ENCODE measurements around the gene CLK3. TPM values are rescaled to one million over a fixed set of nuclear protein-coding genes. Genes with fewer than 3 reads are reported as not detected.
"Not testable (repeated sequence)": the region's sequence is repeated elsewhere in the genome, so short reads cannot be mapped to it uniquely, and the experiment has no call there.

The CLK3 gene
- 10 to 100 TPM; 37.3 to 51.9 (median 43.1) TPM for polyA plus RNA-seq (ENCODE audit: insufficient read length in 10 of 10)
- long read RNA-seq, donor 1, transcript CLK3-202 (13 exons, 2,621 nt) = major isoform, 6 of 6 reads
- long read RNA-seq, donor 1, partial matches to known transcripts = 0 of 6 reads
- long read RNA-seq, donor 1, other reads (novel, unspliced or antisense) = 0 of 6 reads
- long read RNA-seq, donor 2, transcript CLK3-202 (13 exons, 2,621 nt) = major isoform, 5 of 6 reads
- long read RNA-seq, donor 2, partial matches to known transcripts = 0 of 6 reads
- long read RNA-seq, donor 2, other reads (novel, unspliced or antisense) = 0 of 6 reads
- long read RNA-seq, donor 3 = 0 reads
- long read RNA-seq, donor 4, partial matches to known transcripts = 0 of 3 reads
- long read RNA-seq, donor 4, other reads (novel, unspliced or antisense) = 0 of 3 reads
- long read RNA-seq, donor 5, transcript CLK3-222 (1 exons, 958 nt) = major isoform, 5 of 14 reads
- long read RNA-seq, donor 5, partial matches to known transcripts = 6 of 14 reads
- long read RNA-seq, donor 5, other reads (novel, unspliced or antisense) = 0 of 14 reads
- long read RNA-seq, donor 6, transcript CLK3-202 (13 exons, 2,621 nt) = major isoform, 7 of 11 reads
- long read RNA-seq, donor 6, partial matches to known transcripts = 0 of 11 reads
- long read RNA-seq, donor 6, other reads (novel, unspliced or antisense) = 0 of 11 reads
- long read RNA-seq, donor 7, transcript CLK3-222 (1 exons, 958 nt) = major isoform, 5 of 7 reads
- long read RNA-seq, donor 7, partial matches to known transcripts = 0 of 7 reads
- long read RNA-seq, donor 7, other reads (novel, unspliced or antisense) = 0 of 7 reads
- long read RNA-seq, donor 8, partial matches to known transcripts = 0 of 5 reads
- long read RNA-seq, donor 8, other reads (novel, unspliced or antisense) = 0 of 5 reads
- long read RNA-seq, donor 9 = 0 reads

DNA sequence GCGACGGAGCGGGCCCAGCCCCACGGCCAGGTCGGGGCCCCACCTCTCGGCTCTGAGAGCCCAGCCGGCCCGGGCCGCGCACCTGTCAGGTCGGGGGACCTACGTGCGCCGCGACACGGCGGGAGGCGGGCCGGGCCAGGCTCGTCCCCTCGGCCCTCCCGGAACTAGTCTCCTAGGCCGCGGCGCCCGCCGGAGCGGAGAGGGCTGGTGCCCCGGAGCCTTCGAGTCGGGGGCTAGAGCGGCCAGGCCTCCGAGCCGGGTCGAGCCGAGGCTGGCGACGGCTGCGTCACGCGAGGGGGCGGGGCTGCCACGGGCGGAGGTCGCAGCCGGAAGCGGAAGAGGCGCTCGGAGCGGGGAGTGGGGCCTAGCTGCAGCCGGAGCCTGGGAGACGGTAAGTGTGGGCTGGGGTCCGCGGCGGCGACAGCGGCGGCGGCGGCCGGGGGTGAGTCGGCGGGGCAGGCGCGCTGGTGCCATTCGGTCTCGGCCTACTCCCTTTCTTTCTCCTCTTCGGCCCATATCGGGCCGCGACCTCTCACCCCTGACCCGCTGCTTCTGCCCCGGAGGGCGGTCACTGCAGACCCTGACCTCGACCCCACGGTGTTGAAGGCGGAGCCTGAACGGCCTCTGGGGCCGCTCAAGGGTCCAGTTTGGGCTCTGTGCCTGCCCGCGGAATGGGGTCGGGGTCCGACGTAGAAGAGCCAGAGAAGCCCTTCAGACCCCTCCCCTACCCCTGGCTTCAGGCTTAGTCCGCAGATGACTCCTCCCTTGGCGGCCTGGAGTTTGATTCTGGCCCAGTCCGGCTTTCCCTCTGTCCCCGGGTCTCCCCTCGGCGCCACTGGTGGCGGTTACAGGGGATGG lies at the start of gene CLK3:
CLK3 (plus strand) TSS at position 329 of the 858 bp plus-strand sequence. CDS start 3,361 bp downstream, outside the sequence.
- peak; percentile 95 to 98 (median 96) for DNase-seq

DNA sequence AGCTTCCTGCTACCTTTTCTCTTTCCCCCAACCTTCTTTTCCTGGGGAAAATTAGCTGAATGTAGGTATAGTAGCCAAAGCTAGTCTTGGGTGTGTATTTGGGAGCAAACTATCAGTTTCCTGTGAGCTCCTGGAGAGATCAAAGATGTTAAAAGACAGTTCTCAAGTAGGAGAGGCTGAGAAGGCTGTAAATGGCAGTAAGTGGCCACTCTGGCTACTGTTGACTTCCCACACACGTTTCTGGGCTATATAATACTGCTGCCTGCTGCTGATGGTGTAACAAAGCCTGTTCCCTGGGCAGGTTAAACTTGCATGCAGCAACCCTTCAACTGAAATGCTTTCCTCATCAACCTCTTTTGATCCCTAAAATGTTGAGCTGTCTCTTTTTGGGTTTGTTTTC lies 47.0 kb upstream of the CLK3 start:
- DNase-seq = no peak

DNA sequence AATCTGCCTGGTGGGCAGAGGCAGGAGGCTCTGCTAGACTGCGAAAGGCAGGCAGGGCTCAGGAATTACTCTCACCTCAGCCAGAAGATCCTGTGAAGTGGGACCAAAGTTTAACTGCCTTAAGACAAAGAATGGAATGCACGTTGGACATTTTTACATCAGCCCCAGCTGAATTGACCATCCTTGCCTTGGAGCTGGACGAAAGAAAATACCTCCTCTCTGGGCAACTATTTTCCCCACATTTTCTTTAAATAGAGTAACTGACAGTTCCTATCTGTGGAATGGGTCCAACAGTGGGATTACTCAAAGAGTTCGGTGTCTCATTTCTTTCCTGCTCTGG lies 45.9 kb upstream of the CLK3 start:
- no peak for DNase-seq

DNA sequence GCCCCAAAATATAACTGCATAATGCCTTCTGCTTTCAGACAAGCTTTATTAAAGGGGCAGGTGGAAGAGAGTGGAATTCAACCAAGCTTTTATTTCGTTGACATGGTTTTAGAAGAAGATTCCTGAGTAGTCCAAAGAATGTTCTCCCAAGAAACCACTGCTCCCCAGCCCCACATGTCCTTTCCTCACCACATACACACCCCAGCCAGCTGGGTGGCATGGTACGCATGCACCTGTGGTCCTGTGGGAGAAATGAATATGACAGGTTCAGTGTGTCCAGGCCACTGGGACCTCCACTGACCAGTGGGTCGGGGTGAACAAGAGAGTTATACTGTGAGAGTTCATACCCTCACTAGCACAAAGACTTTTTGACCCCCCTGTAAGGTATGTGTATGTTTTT lies 44.4 kb upstream of the CLK3 start:
- DNase-seq = no peak

DNA sequence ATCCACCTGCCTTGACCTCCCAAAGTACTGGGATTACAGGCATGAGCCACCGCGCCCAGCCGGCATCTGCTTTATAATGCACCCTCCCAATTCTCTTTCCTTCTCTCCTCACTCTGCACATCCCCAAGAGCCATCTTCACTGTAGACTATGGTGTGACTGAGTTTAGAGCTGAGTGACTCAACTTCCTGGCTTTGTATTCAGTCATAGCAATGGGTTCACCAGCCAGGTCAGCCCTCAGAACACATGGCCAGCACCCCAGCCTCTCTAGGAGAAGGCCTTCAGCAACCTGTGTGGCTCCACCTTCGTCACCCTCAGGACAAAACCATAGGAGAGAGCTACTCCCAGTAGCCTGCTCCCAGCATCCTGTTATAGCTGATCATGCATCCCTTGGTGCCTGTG lies 41.6 kb upstream of the CLK3 start:
- DNase-seq = no peak

DNA sequence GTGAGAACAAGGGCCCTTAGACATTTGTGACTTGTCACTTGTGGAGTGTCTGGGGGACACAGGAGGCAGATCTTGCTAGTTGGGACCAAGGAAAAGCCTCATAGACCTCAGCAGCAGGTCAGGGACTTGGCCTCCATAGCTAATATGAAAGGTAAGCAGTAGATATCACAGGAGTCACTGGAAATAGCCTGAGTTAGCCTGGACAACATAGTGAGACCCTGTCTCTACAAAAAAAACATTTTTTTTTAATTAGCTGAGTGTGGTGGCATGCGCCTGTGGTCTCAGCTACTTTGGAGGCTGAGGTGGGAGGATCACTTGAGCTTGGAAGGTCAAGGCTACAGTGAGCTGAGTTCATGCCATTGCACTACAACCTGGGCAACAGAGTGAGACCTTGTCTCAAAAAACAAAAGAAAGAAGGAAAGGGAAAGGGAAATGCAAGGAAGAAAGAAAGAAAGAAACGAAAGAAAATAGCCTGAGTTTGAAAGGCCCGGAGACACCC lies 37.1 kb upstream of the CLK3 start:
- DNase-seq = no peak

DNA sequence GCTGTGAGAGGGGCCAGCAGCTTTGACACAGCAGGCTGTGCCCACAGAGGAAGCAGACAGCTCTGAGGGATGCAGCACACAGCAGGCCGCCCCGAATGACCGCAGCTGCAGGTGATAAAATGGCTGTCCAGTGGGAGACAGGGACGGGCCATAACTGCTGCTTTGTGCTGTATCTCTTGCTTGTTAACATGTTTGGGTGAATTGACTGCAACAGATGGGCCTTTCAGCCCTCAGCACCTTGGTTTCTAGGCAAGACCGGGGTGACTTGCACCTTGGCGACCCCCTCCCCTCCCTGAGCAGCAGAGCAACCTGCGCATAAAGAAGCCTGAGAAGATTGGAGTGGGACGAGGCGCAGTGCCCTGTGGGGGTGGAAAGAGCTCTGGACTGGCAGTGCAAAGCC lies 36.6 kb upstream of the CLK3 start:
- no peak for DNase-seq

DNA sequence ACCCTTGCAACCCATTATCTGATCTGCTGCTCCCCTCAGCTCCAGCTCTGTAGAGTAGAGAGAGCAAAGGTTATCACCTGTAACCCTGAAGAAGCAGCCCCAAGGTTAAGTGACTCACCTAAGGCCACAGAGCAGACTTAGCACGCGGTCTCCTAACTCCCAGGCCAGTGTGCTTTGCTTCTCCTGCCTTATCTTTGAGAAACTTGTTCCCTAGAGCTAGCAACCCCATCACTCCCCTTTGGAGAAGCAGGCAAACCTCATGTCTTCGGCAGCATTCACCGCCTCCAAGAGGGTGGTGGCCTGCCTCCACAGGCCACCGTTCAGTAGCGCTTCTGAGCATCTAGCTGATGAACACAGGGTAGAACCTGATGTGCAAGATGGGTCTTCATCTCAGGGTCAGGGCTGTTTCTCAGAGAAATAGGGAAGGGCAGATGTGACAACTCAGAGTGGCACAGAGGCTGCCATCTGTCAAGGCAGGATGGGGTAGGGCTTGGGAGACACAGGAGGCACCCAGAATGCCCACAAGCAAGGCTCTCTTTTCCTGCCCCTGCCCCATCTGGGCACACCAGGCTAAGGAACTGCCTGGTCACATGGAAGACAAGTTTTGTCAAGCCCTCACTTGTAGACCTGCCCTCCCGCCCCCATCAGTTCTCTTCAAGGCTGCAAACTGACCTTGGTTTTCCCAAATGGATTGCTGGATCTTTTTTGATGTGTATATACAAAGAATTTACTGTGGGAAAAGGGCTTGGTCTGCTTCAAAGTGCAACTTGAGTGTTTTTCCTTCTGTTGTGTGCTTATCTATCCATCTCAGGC lies 34.9 kb upstream of the CLK3 start:
- no peak for DNase-seq

DNA sequence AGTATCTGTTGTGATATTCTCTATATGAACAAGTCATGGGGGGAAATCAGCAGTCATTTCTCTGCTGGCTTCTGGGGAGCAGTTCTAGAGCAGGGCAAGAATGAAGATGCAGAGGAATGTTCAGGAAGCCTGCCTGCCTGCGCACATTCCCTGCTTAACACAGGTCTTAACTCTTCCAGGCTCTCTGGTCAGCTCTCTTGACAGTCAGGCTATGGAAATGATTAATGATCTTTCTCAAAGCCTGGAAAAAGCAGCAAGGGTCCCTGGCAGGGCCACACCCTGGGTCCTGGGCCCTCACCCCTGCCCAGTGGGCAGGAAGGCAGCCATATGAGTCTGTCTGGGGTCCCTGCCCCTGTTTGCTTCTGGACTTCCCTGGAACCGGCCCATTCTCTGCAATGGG lies 31.4 kb upstream of the CLK3 start:
- no peak for DNase-seq

DNA sequence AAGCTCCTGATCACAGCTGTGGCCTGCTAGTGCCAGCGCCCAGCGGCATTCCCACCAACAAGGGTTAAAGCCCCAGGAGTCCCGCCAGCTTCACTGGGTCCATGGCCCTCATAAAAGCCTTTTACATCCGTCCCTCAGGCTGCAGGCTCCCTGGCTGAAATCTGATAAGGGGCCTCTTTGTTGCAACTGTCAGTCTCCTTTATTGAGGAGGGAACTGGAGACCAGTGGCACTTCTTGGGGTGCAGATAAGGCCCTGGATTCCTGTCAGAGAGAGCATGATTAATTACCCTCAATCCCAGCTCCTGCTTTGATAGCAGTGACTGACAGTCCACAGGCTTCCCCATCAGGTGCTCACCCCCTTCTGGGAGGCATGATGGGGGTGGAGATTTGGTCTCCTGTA lies 30.9 kb upstream of the CLK3 start:
- DNase-seq = no peak

DNA sequence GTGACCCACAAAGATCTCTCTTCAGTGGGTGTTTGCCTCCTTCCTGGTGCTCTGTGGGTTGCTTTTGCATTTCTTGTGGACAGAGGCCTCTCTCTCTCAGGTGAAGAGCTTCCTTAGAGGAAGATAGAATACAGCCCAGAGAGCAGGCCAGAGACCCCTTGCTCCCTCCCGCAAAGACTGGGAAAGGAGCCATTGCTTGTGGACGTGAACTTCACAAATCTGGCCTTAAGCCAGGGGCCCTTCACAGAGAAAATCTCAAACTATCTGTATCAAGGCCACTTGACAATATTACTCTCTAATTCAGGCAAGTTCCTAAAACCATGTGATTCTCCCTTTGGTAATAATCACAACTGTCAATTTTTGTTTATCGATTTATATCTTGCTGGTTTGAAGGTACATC lies 30.4 kb upstream of the CLK3 start:
- no peak for DNase-seq

DNA sequence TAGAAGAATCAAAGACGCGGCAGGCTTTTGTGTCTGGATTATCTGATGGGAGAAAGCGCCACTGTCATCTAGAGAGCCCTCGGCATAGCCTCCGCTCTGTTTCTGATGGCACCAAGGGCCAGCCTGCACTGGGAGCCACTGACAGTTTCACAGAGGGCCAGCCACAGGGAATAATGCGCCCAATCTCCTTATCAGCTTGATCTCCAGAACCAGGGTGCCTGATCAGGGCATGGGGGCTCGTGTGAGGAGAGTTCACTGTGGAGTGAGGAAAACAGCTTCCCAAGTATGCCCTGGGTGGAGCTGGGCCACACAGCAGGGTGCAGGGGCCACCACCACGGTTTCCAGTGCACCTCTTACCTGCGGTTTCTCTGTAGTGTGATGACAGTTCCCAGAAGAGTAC lies 29.8 kb upstream of the CLK3 start:
- no peak for DNase-seq

DNA sequence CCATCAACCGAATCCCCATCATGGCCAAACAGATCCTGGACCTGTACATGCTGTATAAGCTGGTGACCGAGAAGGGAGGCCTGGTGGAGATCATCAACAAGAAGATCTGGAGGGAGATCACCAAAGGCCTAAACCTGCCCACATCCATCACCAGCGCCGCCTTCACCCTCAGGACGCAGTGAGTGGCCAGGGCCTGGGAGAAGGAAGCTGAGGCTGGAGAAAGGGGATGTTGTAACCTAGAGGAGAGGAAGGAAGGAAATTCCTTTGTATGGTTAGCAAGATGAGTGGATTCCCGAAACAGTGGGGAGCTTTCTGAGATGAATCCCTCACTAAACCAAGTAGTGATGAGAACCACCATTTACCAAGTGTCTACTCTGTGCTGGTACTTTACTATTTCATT lies 25.8 kb upstream of the CLK3 start:
- DNase-seq = no peak

DNA sequence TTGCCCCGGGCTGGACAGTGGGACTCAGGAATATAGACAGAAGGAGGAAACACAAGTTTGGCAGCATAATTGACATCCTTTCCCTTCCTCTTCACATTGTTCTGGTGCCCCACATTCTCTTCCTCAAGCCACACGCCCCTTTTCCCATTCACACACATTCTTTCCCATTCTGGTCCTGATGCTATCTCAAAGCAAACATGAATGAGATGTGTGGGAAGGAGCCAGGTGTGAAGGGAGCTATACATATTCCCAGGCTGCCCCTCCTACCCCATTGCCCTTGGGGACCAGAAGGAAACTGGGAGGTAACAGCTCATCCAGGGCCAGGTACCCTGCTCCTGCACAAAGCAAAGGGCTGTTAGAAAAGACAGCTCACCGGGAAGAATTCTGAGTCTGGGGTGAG lies 23.4 kb upstream of the CLK3 start:
- DNase-seq = no peak

DNA sequence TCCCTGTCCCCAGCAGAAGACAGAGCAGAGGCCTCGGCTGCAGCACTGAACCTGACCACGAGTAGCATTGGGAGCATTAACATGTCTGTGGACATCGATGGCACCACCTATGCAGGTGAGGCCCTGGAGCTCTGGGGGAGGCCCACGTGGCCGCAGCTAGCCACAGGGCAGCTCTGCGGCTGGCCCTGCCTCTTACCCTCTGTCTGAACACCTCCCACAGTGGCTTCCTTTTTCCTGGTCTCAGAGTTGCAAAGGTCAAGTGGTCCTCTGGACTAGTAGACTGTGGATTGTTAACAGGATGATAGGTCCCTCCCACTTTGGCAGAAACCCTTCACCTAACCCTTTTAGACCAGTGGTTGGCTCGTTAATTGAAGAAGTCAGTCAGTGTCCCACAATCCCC lies 22.5 kb upstream of the CLK3 start:
- no peak for DNase-seq

DNA sequence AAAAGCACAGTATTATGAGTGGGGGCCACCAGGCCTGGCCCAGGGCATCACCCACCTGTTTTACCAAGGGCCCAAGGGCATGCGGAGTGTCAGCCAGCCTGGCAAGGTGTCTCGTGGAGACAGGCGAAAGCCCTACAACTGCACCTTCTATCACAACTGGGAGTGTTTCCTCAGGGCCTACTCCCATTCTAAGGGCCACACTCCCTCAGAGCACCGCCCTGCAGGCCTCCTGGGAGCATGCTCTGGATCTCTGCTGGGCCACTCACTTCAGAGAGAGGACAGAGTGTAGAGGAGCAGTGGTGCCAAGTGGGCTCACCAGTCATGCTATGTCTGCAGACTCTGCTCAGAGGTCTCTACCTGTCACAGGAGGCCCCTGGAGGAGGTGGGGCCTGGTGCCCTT lies 21.2 kb upstream of the CLK3 start:
- no peak for DNase-seq

DNA sequence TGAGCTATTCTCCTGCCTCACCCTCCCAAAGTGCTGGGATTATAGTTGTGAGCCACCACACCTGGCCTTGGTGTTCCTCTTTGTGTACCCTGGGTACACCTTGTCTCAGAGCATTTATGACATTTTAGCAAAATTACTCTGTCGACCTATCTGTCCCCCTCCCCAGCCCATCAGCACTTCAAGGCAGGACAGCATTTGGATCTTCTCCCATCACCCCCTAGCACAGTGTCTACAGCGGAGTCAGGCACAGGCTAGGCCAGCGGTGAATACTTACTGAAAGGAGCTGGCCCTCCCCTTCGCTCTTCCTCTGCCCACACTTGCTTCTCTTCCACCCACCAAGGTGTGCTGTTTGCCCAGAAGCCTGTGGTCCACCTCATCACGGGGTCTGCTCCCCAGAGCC lies 20.4 kb upstream of the CLK3 start:
- DNase-seq = no peak

DNA sequence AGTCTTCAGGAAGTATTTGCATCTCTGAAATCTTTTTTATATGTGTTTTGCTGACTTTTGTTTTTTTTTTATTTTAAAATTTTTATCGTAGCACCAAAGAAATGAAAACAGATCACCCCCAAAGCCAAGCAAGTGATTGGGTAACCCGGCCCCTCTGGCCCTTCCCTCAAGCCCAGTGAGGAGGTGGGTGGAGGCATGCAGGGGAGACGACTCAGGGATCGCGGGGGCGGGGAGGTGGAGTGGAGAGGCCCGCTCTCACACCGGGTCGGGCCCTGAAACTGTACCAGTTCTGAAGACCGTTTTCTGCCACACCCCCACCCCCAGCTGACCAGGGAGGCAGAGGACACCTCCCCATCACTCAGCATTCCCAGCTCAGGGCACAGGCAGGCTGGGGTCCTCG lies 18.9 kb upstream of the CLK3 start:
- DNase-seq = not testable (repeated sequence)

DNA sequence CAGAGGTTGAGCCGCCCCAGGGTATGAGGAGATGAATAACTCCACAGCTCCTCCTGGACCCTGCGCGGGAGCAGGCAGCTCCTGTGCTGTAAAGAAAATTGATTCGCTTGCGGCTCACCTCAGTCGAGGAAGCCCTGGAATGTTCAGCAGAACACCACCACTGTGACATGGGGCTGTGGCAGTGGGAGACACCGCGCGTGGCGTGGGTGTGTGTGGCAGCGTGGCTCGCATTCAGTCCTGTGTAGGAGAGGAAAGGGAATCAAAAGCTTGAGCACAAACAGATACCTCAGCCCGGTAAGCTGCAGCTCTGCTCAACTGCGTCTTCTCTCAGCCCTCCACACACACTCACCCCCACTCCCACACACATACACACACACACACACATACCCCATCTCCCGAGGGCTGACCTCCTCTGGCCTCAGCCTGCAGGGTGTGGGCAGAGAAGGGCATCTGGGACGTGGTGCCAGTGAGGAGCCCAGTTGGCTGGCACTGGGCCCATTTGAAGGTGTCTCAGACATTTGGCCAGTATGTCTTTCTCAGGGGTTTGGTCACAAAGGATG lies 18.4 kb upstream of the CLK3 start:
- DNase-seq = not testable (repeated sequence)

DNA sequence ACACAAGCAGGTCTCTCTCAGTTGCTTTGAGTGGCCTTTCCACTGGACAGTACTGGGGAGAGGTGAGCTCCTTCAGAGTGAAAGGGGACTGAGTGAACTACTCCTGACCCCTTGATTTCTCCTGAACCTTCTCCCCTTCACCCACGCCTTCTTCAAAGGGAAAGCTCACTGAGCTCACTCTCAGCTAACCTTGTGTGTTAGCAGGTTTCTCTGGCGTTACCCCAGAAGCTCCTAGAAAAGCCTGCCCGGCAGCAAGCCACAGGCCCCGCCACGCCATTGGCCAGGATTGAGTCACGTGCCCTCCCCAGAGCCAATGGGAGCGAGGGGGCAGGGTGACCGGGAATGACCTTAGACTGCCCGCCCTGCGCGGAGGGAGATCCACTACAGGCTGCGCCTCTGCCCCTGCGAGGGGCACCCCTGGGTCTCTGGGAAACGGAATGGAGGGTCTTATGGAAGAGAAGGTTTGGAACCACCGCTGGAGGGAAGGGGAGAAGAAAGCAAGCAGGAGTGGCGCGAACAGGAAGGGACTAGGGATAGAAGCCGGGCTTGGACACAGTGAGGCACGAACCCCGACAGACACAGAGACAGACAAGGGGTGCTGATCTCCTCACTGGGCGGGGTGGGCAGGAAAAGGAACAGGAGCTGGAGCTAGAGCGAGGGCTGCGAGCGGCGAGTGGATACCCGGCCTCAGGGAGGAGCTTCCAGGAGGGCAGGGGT lies 17.4 kb upstream of the CLK3 start:
- peak; percentile 90 to 97 (median 92) for DNase-seq

Measured in muscle of back (tissue), 13 donors.